Nephron progenitor cell (in vitro differentiated cells): ENCODE results near the gene SCN4A.

Experiments
- DNase-seq: peaks from one replicate; pipeline ENCODE4 v3.0.0; 2021
- H3K27ac Mint-ChIP-seq: 2 replicates; pipeline ENCODE4 v1.8.0; 2021; ENCODE audit warnings: mild to moderate bottlenecking, moderate library complexity, mixed read lengths
- H3K27me3 Mint-ChIP-seq: 2 replicates; pipeline ENCODE4 v1.8.0; 2021; ENCODE audit warnings: mild to moderate bottlenecking, low read depth, mixed read lengths; ENCODE audit not compliant: poor library complexity
- H3K36me3 Mint-ChIP-seq: 2 replicates; pipeline ENCODE4 v1.8.0; 2021; ENCODE audit warnings: low read depth, mixed read lengths
- H3K4me1 Mint-ChIP-seq: 2 replicates; pipeline ENCODE4 v1.8.0; 2021; ENCODE audit warnings: mixed read lengths
- H3K4me3 Mint-ChIP-seq: 2 replicates; pipeline ENCODE4 v1.8.0; 2021; ENCODE audit warnings: mild to moderate bottlenecking, moderate library complexity, mixed read lengths
- H3K9me3 Mint-ChIP-seq: 2 replicates; pipeline ENCODE4 v1.8.0; 2021; ENCODE audit warnings: mild to moderate bottlenecking, moderate library complexity, mixed read lengths
- CTCF ChIP-seq: fragments of 200-600 bp; sonication (generic); IDR thresholded peaks from 2 replicates; pipeline ENCODE4 v1.5.0; 2021; ENCODE audit warnings: antibody characterized with exemption

SCN4A gene

DNA sequence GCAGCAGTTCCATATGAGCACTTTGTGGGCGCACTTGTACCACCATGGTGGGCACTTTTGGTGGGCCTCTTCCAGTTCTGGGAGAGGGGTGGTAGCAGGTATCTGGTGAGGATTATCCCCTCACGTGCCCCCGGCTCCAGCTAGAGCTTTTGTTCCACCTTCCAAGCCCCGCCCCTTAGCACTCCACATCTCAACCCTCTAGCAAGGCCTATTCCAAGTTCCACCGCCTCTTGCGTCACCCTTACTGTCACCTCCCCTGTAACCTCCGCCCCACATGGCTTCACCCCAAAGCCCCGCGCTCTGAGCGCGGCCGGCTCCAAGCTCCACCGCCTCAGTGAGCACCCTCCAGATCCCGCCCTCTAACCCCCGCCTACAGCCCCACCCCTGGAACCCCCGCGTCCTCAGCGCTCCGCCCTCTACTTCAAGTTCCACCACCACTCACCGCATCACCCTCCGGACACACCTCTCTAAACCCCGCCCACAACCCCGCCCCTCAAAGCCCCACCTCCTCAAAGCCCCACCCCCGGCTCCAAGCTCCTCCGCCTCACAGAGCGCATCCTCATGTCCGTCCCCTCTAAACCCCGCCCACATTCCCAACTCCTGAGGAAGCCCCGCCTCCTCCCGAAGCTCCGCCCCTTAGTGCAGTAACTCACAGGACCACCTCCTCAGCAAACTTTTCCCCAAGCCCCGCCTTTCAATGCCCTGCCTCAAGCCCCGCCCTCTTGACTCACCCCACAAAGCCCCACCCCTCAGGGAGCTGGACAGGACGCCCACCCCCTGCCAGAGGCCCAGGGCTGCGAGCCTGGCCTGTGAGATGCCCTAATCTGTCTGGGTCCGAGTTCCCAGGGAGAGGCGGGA, 11.1 kb downstream of the SCN4A start:
- Mint-ChIP-seq H3K27me3 (peaks cover 25% of the 10 kb centered on the region), H3K4me1 (peaks cover 20% of the 10 kb centered on the region), H3K27ac (no peak overlapping the region), H3K9me3 (no peaks in the 10 kb centered on the region), H3K36me3 (no peaks in the 10 kb centered on the region), H3K4me3 (peak overlapping the region; percentile 80)
- no peak for TF ChIP-seq CTCF
- peak; percentile 98 for DNase-seq

DNA sequence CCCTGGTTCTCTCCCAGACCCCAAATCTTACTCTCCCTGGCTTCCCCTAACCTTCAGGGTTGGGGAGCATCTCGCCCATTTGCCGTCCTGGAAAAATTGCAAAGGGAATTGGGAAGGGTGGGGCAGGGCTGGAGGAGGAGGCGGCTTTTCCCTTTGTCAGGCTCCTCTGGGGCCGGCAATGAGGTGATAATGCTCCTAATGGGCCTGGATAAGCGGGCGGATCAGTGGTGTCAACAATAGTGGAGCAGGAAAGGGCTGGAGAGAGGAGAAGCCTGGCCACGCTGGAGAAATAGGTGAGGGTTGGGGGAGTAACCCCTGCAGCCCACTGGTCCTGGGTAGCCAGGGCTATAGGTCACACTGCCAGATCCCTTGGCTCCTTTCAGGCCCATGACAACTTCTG, 12.3 kb downstream of the SCN4A start:
- Mint-ChIP-seq H3K27me3 (peaks cover 28% of the 10 kb centered on the region), H3K36me3 (no peaks in the 10 kb centered on the region), H3K27ac (no peak overlapping the region), H3K4me1 (peaks cover 20% of the 10 kb centered on the region), H3K9me3 (no peaks in the 10 kb centered on the region), H3K4me3 (peak overlapping the region; percentile 30)
- no peak for DNase-seq
- TF ChIP-seq CTCF = no peak

- H3K4me1 Mint-ChIP-seq = peaks cover 20% of the 10 kb centered on the region
- H3K36me3 Mint-ChIP-seq = no peaks in the 10 kb centered on the region
- no peak overlapping the region for H3K4me3 Mint-ChIP-seq
- H3K27ac Mint-ChIP-seq = no peak overlapping the region
- peaks cover 28% of the 10 kb centered on the region for H3K27me3 Mint-ChIP-seq
- DNase-seq = no peak
- no peaks in the 10 kb centered on the region for H3K9me3 Mint-ChIP-seq
- TF ChIP-seq CTCF = no peak
Measured at GRCh38 chr17:63960006-63960405, 12.7 kb downstream of the SCN4A start.

GRCh38 chr17:63956296-63956920, 16.3 kb downstream of the SCN4A start:
- H3K9me3 Mint-ChIP-seq = no peaks in the 10 kb centered on the region
- H3K4me1 Mint-ChIP-seq = peaks cover 11% of the 10 kb centered on the region
- no peaks in the 10 kb centered on the region for H3K36me3 Mint-ChIP-seq
- no peak for DNase-seq
- no peak for TF ChIP-seq CTCF
- H3K27me3 Mint-ChIP-seq = peaks cover 31% of the 10 kb centered on the region
- H3K4me3 Mint-ChIP-seq = no peak overlapping the region
- no peak overlapping the region for H3K27ac Mint-ChIP-seq

DNA sequence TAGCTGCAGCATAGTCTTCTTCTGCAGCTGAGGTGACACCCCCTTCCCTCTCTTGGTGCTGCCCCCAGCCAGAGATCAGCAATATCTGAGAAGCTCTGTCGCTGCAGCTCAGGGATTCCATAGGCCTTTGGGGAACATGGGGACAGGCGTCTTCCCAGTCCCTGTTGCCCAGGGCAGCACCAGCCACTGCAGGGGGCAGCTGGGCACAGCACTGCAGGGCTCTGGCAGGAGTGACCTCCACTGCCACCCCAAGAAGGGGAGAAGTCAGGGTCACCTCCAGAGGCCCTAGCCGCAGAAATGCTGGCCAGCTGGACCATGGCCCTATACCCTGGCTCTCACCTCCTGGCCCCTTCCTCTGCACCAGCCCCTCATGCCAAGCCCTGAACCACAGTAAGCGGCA, 16.9 kb downstream of the SCN4A start:
- Mint-ChIP-seq H3K36me3 (no peaks in the 10 kb centered on the region), H3K27ac (no peak overlapping the region), H3K4me1 (peaks cover 9% of the 10 kb centered on the region)

More for the DNA sequence above, 16.9 kb downstream of the SCN4A start:
- Mint-ChIP-seq H3K4me3 (no peak overlapping the region), H3K27me3 (peaks cover 28% of the 10 kb centered on the region), H3K9me3 (no peaks in the 10 kb centered on the region)
- no peak for TF ChIP-seq CTCF
- no peak for DNase-seq
